Hematopoietic multipotent progenitor cell treated with erythropoietin and hydrocortisone succinate and interleukin-3 and kit ligand, for 15 days (in vitro differentiated cells): ENCODE data around the gene WLS.
"Not testable (repeated sequence)": the region's sequence is repeated elsewhere in the genome, so short reads cannot be mapped to it uniquely, and the experiment has no call there.

ENCODE experiments used
- DNase-seq: peaks from one replicate; pipeline ENCODE4 v3.0.0-alpha.2; 2015; ENCODE audit warnings: low spot score

The WLS gene

DNA sequence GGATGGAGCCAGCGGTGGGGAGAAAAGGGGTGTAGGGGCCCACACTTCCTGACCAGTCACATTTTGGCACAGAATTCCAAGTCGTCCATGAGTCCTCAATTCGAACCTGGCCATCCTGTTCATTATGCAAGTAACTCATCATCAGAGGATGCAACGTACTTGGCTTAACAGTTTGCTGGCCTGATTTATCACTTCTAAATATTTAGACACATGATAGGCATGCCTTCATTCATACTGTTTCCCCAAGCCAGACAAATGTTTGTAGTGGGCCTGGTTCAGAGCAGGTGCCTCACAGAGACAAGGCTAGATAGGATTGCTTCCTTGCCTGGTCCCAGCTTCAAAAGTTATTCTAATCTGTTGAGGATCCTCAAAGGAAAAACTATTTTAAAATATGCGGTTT, 66.7 kb downstream of the WLS start:
- no peak for DNase-seq

DNA sequence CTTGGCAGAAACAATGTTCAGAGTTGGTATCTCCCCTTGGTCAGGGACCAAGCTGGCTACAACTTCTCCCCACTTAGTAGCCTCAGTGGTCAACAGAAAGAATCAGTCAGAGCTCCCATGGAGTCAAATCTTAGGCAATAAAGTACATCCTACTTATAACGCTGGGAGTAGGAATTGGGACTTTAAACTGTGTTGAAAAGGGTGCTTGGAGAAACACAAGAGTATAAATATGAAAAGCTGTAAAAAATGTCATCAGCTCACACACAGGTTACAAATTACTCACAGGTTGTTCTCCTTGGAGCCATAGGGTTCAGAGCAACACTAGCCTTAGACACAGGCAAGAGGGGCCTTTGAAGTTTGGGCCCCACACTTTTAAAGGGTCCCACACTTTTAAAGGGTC, 67.4 kb downstream of the WLS start:
- no peak for DNase-seq

DNA sequence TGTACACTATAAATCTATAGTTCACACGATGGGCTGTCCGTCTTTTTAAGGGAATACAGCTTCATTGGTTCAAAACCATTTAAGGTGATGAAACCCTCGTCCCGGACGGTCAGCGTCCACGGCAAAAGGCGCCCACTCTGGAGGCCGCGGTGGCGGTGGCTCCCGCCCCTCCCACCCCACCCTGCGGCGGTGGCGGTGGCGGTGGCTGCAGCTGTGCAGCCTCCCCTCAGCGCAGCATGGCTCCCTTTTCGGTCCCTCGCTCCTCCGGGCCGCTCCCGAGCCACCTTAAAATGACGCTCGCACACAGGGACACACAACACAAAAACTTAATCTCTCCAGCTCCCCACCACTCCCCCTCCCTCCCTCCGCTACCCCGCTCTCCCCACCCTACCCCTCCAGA, 69.1 kb downstream of the WLS start:
- DNase-seq = no peak

DNA sequence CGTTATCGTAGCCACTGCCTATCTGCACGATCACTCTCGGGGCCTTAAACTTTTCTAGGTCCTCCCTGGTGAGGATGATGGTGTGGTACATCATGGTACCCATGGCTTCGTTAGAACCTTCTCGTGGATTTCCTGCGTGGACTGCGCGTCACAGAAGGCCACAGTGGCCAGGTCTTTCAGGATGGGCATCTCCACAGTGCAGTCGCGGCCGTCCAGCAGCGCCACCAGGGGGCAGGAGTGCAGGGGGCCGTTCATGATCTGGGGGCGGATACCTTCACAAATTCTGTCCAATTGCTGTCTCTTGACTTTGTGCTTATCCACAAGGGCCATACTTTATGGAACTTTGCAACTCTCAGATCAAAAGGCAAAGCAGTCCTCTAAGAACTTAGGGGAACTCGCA, 69.6 kb downstream of the WLS start:
- no peak for DNase-seq

DNA sequence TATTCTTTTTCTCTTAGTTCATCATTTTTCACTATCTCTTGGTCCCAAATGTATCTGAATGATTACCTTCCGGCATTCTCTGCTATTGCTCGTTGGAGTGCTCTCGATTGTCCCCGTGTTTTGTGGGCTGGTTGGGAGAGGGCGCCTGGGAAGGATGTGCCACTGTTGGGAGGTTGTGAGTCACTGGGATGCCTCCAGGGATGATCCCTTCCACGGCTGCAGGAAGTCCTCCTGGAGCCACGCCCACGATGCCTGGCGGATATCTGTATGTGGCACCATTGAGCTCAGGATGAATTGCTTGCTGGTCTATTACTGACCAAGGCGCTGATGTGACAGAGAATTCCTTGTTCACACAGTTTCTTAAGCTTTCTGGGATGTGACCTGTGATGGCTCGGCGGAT, 70.7 kb downstream of the WLS start:
- not testable (repeated sequence) for DNase-seq

DNA sequence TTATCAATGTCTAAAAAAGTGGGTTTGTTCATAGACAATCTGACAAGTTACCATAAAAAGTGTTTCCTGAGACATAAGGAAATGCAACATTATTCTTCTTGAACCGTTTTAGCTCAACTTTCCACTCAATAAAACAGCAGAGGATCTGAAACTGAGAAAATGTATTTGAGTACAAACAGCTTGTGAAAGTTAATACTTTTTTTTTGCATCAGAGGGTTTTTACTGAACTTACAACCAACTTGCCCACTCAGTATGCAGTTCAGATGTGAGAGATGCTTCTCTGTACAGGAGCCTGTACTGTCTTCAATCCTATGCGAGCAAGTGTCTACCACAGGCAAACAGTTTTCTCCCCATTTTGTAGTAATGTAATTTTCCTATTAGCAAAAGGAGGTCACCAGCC, 71.4 kb downstream of the WLS start:
- not testable (repeated sequence) for DNase-seq

DNA sequence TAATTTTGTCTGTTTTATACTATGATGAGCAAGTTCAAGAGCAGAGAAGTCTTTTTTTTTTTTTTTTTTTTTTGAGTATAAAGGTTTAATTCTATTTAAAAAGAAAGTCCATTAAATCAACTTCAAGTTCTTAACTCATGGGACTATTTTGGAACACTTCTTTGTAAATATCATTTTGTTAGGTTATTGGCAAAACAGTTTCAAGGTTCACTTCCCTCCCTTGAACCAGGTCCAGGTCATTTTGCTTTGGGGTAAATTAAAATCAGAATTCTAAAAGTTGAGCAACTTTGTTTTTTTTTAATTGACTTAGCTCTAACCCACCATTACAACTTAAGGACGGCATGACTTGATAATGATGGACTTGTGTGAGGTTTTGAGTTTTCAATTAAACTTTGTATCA, 72.3 kb downstream of the WLS start:
- no peak for DNase-seq

DNA sequence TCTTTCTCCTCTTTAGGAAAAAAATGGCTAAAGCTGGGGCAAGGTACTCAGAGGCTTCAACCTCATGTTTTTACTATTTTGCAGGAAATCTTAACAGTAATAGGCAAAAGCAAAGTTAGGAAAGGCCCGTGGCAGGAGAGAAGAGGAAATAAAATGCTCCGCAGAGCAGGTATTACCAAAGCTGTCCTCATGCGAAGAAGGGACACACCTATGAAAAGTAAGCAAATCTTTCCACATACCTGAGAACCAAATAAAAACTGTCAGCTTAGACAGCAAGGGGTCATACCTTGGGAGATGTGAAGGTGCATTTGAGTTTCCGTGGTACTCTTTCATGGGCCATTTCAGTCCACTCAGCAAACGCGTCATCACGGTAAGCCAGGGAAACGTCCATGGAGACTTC, 73.5 kb downstream of the WLS start:
- no peak for DNase-seq

DNA sequence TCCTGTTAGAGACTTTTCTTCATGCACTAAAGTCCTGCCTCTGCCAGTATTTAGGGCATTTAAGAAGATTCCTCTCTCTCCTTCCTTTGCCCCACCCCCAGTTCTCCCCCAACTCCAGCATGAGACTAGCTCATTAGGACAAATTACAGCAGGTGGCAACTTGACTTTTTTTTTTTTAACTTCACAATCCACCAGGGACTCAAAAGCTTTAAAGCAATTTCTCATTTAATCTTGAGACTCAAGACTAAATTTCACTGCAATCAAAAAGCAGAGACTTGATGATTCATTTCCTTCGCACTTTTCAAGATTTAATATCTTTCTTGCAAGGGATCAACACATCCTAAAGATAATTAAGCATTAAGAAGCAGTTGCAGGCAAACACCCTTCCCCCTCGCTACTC, 74.9 kb downstream of the WLS start:
- no peak for DNase-seq

DNA sequence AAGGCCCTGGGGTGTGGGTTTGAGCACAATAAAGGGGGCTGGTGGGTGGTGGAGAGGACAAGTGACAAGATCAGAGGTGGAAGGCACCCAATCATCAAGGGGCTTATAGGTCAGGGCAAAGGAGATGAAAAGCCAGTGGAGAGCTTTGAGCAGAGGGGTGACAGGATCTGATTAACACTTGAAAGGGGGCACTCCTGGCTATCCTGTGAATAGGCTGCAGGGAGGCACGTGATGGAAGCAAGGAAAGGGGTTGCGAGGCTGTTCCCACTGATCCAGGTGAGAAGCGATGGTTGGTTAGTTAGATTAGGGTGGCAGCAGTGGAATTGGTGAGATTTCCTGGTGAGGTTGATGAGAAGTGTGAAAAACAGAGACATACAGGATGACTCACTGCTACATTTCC, 80.6 kb downstream of the WLS start:
- no peak for DNase-seq

DNA sequence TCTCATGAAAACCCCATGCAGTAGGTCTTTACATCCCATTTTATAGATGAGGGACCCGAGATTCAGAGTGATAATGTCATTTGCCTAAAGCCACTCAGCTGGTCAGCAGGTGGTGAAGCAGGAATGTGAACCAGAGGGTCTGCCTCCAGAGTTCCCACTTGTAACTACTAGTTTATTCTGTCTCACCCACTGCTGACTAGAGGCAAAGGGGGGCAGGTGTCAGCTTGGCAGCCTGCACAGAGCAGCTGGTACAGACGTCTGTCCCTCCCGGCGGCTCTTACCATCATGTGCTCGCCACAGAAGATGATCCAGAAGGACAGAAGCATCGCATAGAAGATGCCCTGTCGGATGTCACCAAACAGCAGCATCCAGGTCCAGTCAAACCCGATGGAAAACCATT, 82.4 kb downstream of the WLS start:
- DNase-seq = no peak

DNA sequence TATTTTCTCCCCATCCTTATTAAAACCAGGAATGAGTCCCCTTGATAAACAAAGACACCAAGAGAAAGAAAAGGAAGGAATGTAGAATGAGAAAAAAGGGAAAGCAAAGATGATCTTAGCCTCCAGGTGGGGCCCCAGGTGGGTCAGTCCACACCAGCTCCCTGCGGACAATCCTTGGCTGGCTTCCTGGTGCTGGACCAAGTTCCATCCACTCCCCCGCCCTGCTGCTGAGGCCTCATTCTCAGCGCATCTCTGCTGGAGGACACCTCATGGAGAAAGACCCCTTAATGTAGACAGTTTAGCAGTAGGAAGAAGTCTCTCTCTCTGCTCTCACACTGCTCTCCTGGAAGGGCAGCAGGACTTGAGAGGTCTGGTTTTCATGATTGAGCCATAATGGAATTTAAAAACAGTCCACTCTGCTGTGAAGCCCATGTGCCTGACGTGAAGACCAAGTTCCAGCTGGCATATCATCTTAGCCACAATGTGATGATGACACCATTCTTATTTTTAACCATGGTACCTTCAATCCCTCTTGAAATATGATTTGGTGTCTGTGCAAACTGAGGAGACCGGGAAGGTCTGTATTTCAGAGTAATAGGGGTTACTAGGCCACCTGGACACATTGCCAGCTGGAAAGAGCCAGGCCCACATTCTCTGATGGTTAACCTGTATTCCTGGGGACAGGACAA, 83.1 kb downstream of the WLS start:
- DNase-seq = no peak

DNA sequence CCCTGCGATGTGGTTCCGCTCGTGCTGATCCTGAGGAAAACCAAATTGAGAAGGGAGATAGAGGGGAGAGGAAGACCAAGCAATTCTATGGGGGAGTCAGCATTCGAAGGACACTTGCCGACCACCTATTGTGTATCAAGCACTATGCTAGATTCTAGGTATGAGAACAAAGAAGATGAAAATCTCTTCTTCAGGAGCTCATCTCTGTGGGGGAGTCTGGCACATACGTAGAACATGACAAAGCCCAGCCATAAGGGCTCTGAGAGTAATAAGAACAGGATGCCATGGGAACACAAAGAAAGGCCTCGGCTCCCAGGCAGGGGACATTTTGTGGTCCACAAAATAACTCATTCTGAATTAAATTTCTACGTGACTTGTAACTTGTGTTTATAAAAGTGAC, 83.7 kb downstream of the WLS start:
- no peak for DNase-seq

DNA sequence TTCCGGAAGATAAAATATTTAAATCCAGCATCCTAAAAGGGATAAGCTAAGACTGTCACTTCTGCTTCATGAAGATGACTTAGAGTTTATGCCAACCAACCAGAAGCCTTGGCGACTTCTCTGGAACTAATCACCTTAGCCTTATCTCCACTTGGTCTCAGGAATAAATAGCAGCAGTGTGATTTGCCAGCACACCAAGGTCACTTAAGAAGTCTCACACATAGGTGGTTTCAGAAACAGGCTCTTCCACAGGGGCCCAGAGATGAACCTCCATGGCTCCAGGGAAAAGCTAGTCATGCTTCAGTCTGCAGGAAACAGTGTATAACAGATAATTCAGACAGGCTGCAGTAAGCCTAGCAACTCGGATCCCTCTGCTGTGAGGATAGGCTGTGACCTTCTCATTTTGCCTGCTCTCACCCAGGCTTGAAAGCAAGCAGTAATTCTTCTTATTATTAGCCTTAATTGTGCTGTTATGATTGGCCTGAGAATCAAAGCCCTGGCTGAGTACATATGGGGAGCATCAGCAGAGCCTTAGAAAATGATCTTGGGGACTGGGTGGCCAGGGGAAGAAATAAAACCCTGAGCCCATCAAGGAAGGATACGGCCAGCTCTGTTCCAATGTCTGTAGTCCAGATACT, 84.7 kb downstream of the WLS start:
- no peak for DNase-seq

DNA sequence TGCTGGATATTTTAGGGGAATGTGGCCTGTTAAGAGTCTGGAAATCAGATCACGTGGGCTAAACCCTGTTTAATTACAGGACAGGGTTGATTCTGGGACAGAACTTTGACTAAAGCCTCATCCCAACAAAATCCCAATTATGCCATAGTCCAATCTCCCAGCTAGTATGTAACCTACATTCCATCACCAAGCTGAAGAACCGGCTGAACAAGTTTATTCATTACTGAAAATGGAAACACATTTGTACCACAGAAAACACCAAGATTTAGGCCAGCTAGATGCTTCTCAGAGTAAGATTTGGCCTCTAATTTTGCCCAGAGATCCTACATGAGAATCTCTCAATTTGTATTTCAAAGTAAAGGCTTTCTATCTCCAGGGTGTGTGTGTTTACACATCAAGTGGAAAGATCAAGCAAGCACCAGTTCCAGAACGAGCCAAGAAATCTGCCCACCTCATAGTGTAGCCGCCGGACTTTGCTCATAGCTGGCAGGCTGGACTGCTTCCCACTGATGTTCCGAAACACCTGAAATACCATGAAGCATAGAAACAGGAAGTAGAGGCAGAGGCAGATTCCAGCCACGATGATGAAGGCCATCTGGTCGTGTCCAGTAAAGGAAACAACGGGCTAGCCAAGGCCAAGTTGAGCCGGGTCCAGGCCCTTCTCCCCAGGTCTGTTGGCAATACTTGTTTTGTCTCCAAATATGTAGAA, 86.8 kb downstream of the WLS start:
- no peak for DNase-seq

DNA sequence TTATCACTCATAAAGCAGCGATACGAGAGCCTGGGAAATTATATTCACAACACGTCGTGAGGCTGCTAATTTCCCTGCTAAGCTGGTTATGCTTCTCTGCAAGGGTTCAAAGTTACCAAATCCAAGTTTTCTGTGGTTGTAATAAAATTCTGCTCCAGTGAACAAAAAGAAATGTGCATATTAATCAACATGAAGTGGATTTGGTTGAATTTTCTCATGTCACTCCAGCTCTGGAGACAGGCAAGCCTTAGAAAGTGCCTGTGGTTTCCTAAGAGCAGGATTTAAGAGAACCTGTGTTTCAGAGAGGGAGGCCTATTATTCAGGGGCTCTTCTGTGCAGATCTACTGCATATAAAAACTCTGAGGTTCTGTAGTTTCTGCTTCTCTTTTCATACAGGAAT, 87.5 kb downstream of the WLS start:
- no peak for DNase-seq

DNA sequence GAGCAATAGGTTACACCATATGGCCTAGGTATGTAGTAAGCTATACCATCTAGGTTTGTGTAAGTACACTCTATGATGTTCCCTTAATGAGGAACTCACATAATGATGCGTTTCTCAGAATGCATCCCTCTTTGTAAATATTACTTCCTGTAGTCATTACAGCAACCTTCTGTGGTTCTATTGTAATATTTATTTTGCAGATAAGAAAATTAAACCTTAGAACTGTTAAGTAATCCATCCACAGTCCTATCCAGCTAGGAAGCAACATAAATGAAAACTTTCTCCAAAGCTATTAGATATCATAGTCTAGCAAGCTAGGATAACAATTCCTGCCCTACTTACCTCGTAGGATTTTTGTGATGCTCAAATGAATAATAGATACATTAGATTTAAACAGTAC, 88.7 kb downstream of the WLS start:
- no peak for DNase-seq

DNA sequence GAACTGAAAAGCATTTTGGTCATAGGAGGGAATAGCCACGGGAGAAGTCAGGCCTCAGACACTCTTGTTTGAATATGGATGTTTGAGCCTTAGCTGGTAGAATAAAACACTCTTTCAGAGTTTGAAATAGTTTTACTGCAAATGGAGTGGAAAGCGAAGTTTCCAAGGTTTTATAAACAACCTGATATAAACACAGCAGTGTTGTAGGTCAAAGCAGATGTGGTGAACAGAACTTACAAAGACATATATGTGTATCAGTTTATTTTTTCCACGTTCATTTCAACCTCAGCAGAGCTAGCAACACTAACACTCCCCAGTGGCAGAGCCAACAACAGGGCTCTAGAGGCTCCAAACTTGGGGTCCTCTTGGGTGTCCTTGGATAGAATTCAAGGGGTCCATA, 89.9 kb downstream of the WLS start:
- no peak for DNase-seq

DNA sequence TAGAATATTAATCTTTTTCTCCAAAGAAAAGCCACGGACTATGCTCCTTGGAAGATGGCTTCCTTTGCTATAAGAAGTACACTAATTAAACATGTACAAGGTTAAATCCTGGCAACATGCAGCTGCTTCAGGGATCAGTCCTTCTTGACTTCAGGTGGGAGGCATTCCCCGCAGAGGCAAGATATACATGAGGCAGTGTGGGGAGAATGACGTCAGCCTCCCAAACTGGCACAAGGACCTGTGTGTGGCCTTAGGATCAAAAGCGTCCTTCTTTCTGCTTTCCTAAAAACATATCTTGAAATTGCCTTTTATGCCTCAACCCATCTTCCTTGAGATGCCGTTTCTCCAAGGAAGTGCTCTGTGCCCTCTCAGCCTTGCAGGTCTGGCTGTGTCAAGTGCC, 90.3 kb downstream of the WLS start:
- no peak for DNase-seq

DNA sequence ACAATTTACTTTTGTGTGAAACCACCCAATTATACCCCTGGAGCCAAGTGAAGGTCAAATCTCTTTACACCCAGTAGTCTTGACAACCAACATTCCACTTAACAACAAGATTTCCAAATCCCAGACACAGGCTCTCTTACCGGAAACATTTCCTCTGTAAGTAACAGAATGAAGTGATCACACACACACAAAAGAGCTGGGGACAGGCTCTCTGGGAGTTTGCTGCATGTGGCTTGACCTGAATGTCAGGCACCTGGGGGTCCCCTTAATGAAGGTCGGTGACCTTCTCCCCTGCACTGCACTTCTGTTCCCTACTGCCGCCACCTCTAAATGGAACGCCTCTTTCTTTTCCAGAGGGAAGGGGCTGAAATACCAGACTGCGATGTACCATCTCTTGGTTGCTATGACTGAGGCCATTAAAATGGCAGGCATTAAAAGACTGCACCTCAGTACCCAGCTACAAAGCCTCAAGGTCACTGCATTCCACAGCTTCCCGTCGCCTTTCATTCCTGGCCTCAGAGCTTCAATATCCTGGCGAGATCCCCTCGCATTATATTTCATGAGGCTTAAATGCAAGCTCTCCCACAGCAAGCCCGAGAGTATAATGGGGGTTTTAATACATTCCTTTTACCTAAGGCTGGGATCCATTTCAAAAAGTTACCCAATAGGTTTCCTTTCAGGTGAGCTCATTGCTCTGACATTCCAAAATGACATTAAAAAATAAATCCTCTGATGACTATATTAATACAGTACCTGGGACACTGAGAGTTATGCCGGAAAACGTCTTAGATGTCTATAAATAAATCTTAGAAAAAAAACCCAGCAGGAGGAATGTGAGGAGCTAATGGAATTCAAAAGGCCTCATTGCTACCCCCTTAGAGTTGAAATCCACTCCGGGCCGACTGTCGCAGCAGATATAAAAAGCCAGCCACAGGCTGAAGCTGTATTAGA, 91.0 kb downstream of the WLS start:
- DNase-seq = no peak

DNA sequence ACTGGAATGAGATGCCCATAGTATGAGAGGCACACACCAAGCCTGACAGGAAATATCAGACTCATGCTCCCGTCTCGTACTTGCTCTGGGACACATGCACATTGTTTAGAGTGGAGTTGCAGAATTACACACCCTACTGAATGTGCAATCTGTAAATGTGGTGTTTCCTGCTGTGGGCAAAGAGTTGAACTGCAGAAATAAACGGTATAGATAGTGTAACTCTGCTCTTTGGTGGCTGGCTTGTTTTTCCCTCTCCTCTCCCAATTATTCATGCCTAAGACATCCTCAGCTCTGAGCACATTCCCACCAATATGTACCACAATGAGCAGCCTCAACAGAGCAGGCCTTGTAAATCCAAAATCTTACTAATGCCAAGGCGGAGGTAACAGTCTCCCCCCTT, 91.8 kb downstream of the WLS start:
- DNase-seq = no peak

DNA sequence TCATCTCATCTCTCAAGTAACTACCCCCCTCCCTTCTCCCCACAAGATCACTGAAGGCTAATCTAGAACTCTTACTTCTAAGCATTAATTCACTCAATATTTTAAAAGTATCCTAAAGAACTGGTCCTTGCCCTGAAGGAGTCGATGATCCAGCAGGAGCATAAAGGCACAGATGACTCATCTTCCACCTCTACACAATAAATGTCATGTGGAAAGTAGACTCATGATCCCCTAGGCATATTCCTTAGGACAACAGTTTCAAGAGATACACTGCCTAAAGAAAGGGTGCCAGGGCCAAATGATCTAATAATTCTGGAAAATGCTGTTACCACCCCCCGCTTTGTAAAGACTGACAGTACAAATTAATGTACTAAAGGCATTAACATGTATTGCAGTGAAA, 96.1 kb downstream of the WLS start:
- no peak for DNase-seq
